Raji (cell line): ENCODE results near the gene ELP2.

Experiments used
- POLR2A ChIP-seq: IDR thresholded peaks from 2 replicates; pipeline ENCODE4 v1.6.1; 2011; ENCODE audit warnings: low read depth, low read length, control low read depth; ENCODE audit not compliant: insufficient read depth

The ELP2 gene

DNA sequence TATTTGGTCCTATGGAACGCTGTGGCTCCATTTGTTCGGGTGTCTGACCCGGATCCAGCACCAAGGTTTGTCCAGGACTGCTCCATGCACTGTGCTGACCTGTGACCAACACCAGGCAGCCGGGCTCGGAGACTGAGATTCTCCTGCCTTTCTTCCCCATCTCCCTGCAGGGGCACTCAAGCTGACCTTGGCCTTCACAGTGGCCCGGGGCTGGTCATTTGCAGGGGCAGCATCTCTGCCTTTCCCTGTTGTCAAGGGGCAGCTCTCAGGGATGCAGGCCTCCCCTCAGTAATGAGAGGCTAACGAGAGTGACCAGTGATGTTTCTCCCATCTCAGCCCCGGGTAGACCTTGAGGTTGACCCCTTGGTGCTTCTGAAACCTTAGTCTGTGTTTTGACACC lies 85.1 kb downstream of the ELP2 start:
- no peak for TF ChIP-seq POLR2A

DNA sequence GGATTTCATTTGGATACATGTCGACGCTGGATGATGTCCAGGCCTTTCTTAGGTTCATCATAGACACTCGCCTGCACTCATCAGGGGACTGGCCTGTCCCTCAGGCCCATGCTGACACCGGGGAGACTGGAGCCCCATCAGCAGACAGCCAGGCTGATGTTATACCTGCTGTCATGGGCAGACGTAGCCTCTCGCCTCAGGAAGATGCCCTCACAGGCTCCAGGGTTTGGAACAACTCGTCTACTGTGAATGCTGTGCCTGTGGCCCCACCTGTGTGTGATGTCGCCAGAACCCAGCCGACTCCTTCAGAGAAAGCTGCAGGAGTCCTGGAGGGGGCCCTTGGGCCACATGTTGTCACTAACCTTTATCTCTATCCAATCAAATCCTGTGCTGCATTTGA lies 85.9 kb downstream of the ELP2 start:
- TF ChIP-seq POLR2A: no peak

DNA sequence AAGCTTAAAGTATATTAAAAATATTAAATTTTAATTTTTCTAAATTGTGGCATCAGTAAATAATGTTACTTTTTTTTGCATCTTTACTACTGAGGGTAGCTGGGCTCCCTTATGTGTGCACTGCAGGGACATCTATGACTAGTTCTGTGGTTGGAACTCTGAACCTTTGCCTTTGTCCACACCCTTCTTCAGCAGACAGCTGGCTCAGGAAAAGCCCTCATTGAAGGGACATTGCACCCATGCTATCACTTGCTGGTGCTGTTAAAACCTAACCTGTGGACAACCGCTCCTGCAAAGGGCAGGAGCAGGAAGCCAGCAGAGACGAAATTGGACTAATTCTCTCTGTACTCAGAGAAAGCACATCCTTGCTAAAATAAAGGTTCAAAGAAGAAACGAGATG lies 87.6 kb downstream of the ELP2 start:
- TF ChIP-seq POLR2A: no peak

DNA sequence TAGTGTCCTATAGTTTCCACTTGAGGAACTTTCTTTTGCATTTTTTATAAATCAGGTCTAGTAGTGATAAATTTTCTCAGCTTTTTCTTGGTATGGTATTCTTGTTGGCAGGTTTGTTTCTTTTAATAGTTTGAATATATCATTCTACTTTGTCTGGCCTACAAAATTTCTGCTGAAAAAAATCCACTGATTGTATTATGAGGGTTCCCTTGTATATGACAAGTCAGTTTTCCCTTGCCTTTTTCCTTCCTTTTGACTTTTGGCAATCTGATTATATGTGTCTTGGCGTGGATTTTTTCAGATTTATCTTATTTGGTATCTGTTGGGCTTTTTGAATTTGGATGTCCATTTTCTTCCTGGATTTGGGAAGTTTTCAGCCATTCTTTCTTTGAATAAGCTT lies 99.5 kb downstream of the ELP2 start:
- no peak for TF ChIP-seq POLR2A
